Ammon's horn (tissue), 1 donor: ENCODE data around the gene AP2B1.
"Not testable (repeated sequence)": the region's sequence is repeated elsewhere in the genome, so short reads cannot be mapped to it uniquely, and the experiment has no call there.

Experiments used
- DNase-seq: peaks from one replicate; pipeline ENCODE4 v3.0.0-alpha.2; 2016; ENCODE audit warnings: low spot score

AP2B1 gene

DNA sequence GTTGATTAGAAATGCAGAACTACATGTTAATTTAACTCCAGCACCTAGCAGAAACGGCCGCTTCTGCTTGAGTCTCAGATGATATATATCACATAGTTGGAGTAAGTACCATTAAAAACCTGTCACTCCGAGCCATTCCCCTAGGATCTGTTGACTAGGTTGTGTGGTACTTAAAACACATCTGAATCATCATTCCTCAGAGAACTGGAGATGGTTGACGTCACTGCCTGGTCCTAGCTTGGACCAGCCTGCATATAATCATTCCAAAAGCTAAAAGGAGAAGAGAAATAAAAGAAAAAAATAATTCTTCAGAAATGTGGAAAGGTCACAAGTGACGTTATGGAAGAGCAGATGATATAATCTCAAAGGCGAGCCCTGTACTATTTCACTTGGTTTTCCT is 113.0 kb downstream of the AP2B1 start:
- no peak for DNase-seq

DNA sequence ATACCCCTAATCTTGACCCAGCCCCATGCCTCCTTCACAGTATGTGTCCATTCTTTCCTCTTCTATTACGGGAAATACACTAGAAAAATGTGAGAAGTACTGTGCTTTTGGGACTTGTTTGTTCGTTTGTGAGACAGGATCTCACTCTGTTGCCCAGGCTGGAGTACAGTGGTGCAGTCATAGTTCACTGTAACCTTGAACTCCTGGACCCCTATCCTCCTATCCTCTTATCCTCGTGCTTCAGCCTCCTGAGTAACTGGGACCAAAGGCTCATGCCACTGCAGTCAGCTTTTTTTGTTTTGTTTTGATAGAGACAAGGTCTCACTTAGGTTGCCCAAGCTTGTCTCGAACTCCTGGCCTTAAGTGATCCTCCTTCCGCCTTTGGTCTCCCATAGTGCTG is 114.4 kb downstream of the AP2B1 start:
- no peak for DNase-seq

DNA sequence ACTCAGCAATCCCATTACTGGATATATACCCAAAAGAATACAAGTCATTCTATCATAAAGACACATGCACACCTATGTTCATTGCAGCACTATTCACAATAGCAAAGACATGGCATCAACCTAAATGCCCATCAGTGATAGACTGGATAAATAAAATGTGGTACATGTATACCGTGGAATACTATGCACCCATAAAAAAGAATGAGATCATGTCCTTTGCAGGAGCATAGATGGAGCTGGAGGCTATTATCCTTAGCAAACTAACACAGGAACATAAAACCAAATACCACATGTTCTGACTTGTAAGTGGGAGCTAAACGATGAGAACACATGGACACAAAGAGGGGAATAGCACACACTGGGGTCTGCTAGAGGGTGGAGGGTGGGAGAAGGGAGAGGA is 116.2 kb downstream of the AP2B1 start:
- not testable (repeated sequence) for DNase-seq

GRCh38 chr17:35705230-35705629 is 118.1 kb downstream of the AP2B1 start:
- no peak for DNase-seq

DNA sequence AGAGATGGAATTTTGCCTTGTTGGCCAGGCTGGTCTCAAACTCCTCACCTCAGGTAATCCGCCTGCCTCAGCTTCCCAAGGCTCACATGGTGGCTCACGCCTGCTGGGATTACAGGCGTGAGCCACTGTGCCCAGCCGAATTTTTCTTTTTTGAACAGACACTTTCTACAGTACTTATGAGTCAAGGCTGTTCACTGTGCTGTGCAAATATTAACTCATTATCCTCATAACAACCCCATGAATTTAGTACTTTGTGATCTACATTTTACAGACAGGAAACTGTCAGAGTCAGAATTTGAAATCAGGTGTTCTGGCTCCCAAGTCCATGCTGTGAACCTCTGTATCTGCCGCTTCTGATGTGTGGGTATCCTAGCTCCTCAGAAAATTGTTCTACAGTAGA is 118.6 kb downstream of the AP2B1 start:
- no peak for DNase-seq

DNA sequence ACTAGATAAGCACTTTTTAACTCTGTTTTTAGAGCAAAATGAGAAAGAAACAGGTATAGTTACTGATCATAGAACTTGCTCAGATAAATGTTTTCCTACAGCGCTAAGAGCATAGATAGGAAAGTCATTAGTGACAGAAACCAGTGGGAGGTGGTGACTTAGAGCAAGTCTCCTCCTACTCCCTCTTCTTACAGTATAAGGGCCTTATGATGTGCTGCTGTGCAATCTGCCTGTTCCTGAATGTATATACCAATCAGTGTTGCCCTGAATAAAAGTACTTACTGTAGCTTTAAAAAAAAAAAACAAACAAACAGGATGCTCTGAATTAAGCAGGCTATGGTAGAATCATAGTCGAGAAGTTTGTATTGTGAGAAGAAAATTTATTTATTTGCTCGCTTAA is 121.0 kb downstream of the AP2B1 start:
- DNase-seq, result no peak

- no peak for DNase-seq
These were observed 121.8 kb downstream of the AP2B1 start for GRCh38 chr17:35708951-35709350.

- peak; percentile 47 for DNase-seq
These were observed 122.8 kb downstream of the AP2B1 start for GRCh38 chr17:35709874-35710273.

GRCh38 chr17:35710950-35711349 is 123.8 kb downstream of the AP2B1 start:
- DNase-seq, result no peak

GRCh38 chr17:35713069-35713728 is 126.1 kb downstream of the AP2B1 start:
- no peak for DNase-seq

GRCh38 chr17:35714988-35715387 is 127.9 kb downstream of the AP2B1 start:
- DNase-seq, result no peak

DNA sequence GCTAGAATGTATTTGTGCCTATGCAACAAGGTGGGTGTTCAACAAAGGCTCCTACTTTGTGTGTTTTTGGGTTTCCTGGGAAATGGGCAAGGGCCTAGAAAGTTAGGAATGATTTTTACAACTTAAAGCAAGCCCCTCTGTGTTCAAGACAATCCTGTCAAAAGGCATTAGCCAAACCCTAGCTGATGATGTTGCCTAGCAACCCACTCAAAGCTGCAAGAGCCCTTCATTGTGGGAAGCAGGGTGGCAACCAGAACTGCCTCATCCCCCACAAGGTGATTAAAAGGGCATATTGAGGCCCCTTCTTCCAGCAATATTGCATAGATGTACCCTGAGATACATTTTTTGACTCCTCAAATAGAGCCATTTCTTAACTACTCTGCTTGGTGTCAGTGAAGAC is 128.3 kb downstream of the AP2B1 start:
- peak; percentile 61 for DNase-seq

DNA sequence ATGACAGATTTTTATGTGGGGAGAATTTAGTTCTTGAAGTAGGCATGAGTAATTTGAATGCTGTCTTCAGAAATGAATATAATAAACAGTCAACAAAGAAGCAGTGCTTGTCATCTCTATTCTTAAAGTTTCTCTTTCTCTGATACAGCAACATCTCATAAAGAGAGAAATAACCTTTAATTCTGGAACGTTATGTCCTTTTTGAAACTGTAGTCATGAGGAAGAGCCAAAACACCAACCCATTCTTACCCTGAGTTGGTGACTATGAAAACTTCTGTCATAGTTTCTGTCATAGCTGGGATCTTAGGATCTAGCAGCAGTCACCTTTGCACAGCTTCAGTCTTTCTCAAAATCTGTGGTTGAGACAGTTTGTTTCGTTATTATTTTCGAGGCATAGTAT is 129.1 kb downstream of the AP2B1 start:
- DNase-seq, result no peak

DNA sequence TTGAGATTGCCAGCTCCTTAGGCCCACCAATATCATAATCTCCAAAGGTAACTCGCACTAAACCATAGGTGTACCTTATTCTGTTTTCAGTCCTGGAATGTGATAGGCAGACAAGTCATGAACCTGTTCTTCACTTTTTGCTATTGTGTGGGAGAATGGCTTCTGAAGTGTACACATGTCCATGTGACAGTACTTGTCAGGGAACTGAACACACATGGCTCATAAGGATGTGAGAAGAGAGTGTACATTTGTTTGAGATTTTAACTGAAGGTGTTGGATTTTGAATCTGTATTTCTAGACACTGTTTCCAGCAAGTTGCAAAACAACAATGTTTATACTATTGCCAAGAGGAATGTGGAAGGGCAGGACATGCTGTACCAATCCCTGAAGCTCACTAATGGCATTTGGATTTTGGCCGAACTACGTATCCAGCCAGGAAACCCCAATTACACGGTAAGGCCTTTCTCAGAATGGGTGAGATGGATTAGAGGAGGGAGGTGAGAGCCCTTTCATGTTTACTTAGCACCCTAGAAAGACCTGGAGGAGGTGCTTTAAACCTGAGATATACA is 129.9 kb downstream of the AP2B1 start:
- DNase-seq, result no peak

DNA sequence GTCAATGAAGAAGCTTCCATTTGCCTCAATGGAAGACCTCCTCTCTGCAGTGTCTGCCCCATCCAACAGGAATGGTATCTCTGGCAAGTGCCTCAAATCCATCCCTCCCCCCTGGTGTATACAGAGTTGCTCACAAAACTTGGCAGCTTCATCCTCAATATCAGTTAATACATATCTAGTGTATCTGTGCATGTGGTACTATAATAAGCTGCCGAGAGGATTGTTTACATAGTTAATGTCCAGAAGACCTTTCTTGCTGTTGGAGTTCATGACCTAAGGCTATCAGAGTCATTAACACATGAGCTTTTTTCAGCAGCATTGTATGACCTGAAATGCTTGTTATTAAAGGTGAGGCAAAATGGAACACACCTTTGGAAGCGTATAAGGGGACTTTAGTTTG is 130.4 kb downstream of the AP2B1 start:
- no peak for DNase-seq

DNA sequence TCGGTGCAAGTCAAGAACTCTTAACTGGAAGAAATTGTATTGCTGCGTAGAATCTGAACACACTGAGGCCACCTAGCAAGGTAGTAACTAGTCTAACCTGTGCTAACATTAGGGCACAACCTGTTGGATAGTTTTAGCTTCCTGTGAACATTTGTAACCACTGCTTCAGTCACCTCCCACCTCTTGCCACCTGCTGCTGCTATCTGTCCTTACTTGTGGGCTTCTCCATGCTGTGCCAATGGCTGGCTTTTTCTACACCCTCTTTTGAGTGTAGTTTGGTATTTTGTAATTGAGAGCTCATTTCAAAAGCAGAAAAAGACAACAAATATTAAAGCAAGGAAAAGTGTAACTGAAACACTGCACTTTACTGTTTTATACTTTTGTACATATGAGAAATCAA is 136.6 kb downstream of the AP2B1 start:
- no peak for DNase-seq

- no peak for DNase-seq
These were observed 137.9 kb downstream of the AP2B1 start for GRCh38 chr17:35725058-35725457.

- DNase-seq, result no peak
These were observed 138.6 kb downstream of the AP2B1 start for GRCh38 chr17:35725802-35726126.

GRCh38 chr17:35726127-35726952 is 139.2 kb downstream of the AP2B1 start:
- DNase-seq, result no peak

DNA sequence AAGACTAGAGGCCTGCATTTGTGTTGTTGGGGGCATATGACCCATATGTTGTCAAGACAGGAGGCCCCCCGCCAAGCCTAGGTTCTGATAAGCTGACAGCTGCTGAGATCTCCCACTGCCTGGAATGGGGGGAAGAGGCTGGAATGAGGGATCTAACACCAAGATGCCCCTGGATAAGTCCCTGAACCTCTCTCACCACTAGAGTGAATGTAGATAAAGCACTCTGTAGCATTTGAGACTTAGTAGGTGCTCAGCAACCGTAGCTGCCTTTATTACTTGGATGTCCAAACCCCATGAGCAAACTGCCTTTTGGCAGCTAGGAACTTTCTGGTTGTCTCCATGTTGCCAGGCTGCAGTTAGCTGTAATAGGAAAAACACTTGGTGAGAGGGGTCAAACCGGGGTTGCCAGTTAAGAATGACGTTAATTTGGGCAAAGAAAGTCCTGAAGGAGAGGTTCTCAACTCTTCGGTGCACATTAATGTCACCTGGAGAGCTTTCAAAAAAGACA is 139.9 kb downstream of the AP2B1 start:
- no peak for DNase-seq

GRCh38 chr17:35727635-35728034 is 140.5 kb downstream of the AP2B1 start:
- peak; percentile 1 for DNase-seq

GRCh38 chr17:35728551-35728950 is 141.4 kb downstream of the AP2B1 start:
- DNase-seq, result no peak

- no peak for DNase-seq
These were observed 142.3 kb downstream of the AP2B1 start for GRCh38 chr17:35729405-35729833.
